GM21423 (cell line): ENCODE data around the gene WDR1.

Source experiments
- ATAC-seq: cut with Tn5 transposase; IDR thresholded peaks from one replicate; pipeline ENCODE4 v1.9.1; 2021; ENCODE audit warnings: mild to moderate bottlenecking, moderate library complexity; ENCODE audit not compliant: unreplicated experiment

WDR1 gene

GRCh38 chr4:10050261-10050661 lies 66.3 kb downstream of the WDR1 start:
- no peak for ATAC-seq

GRCh38 chr4:10048941-10049697 lies 67.5 kb downstream of the WDR1 start:
- ATAC-seq = no peak

- ATAC-seq = no peak
These were observed 68.6 kb downstream of the WDR1 start for GRCh38 chr4:10047967-10048366.

- no peak for ATAC-seq
These were observed 70.1 kb downstream of the WDR1 start for GRCh38 chr4:10046471-10046870.

- ATAC-seq = no peak
These were observed 71.1 kb downstream of the WDR1 start for GRCh38 chr4:10045481-10045880.

- ATAC-seq = no peak
These were observed 75.6 kb downstream of the WDR1 start for GRCh38 chr4:10041036-10041435.

- no peak for ATAC-seq
These were observed 76.3 kb downstream of the WDR1 start for GRCh38 chr4:10040049-10040892.

- ATAC-seq = no peak
These were observed 79.7 kb downstream of the WDR1 start for GRCh38 chr4:10036807-10037342.

- ATAC-seq = no peak
These were observed 81.5 kb downstream of the WDR1 start for GRCh38 chr4:10035130-10035529.

- ATAC-seq = no peak
These were observed 81.9 kb downstream of the WDR1 start for GRCh38 chr4:10034612-10035104.

- no peak for ATAC-seq
These were observed 82.5 kb downstream of the WDR1 start for GRCh38 chr4:10034136-10034535.

GRCh38 chr4:10033191-10033881 lies 83.3 kb downstream of the WDR1 start:
- no peak for ATAC-seq

GRCh38 chr4:10032625-10033024 lies 84.0 kb downstream of the WDR1 start:
- ATAC-seq = no peak

GRCh38 chr4:10031668-10032590 lies 84.7 kb downstream of the WDR1 start:
- no peak for ATAC-seq

GRCh38 chr4:10030972-10031667 lies 85.5 kb downstream of the WDR1 start:
- no peak for ATAC-seq

GRCh38 chr4:10029403-10029802 lies 87.2 kb downstream of the WDR1 start:
- no peak for ATAC-seq

- ATAC-seq = no peak
These were observed 87.7 kb downstream of the WDR1 start for GRCh38 chr4:10028910-10029309.

- no peak for ATAC-seq
These were observed 90.1 kb downstream of the WDR1 start for GRCh38 chr4:10026485-10026884.

- no peak for ATAC-seq
These were observed 91.3 kb downstream of the WDR1 start for GRCh38 chr4:10025230-10025806.
